IMR-90 (cell line): Measurements from ENCODE around the gene CXCL17. TPM values are rescaled to one million over a fixed set of nuclear protein-coding genes. Genes with fewer than 3 reads are reported as not detected.

ENCODE experiments used
- ATAC-seq: fragments of 200-7000 bp; cut with Tn5 transposase; 2 replicates; pipeline ENCODE4 v1.9.1; 2020; ENCODE audit warnings: low read depth, mild to moderate bottlenecking, moderate library complexity
- BruUV-seq: library from RNA; stranded (reverse); fragments of 400-500 nt; replicated peaks from 2 replicates; lab custom pipeline; 2021; lab: Mats Ljungman, UMichigan
- CTCF ChIA-PET: fragments of 300-600 bp; formaldehyde crosslinking; extraction: SDS; loops from one replicate; lab custom pipeline; 2021; ENCODE audit warnings: antibody characterized with exemption; lab: Yijun Ruan, JAX
- POLR2A ChIA-PET: fragments of 300-600 bp; sonication (Branson Sonifier 250); formaldehyde crosslinking; loops from one replicate; lab custom pipeline; 2022; ENCODE audit warnings: antibody characterized with exemption; ENCODE audit not compliant: unreplicated experiment; lab: Charles Lee
- DNase-seq: peaks from one replicate; pipeline ENCODE4 v3.0.0; 2013
- H2AFZ ChIP-seq: replicated peaks from 2 replicates; pipeline ENCODE3; 2013; ENCODE audit warnings: low read length, mild to moderate bottlenecking; ENCODE audit not compliant: poor library complexity
- H2AK5ac ChIP-seq: 2 replicates; pipeline ENCODE4 v1.6.1; 2013; ENCODE audit warnings: low read depth, low read length, inconsistent platforms
- H2AK9ac ChIP-seq: replicated peaks from 2 replicates; pipeline ENCODE3; 2013; ENCODE audit warnings: mild to moderate bottlenecking, low read depth, low read length, moderate library complexity; ENCODE audit not compliant: poor library complexity
- H2BK120ac ChIP-seq: 2 replicates; pipeline ENCODE4 v1.6.1; 2013; ENCODE audit warnings: low read depth, low read length, inconsistent platforms
- H2BK15ac ChIP-seq: 3 replicates; pipeline ENCODE4 v1.6.1; 2013; ENCODE audit warnings: low read depth, low read length, inconsistent platforms
- H2BK20ac ChIP-seq: 2 replicates; pipeline ENCODE4 v1.6.1; 2013; ENCODE audit warnings: low read depth, mild to moderate bottlenecking, inconsistent platforms, low read length, moderate library complexity
- H2BK5ac ChIP-seq: 2 replicates; pipeline ENCODE4 v1.6.1; 2013; ENCODE audit warnings: mild to moderate bottlenecking, low read depth, low read length, inconsistent platforms; ENCODE audit not compliant: poor library complexity, severe bottlenecking
- H3K14ac ChIP-seq: replicated peaks from 2 replicates; pipeline ENCODE4 v1.6.1; 2013; ENCODE audit warnings: low read depth, low read length, inconsistent platforms
- H3K18ac ChIP-seq: 2 replicates; pipeline ENCODE4 v1.6.1; 2013; ENCODE audit warnings: low read depth, low read length, control low read depth
- H3K23ac ChIP-seq: 2 replicates; pipeline ENCODE4 v1.6.1; 2013; ENCODE audit warnings: low read depth, low read length, inconsistent platforms
- H3K27ac ChIP-seq: 2 replicates; pipeline ENCODE4 v1.5.1; 2013; ENCODE audit warnings: mild to moderate bottlenecking, control low read depth, low read length; ENCODE audit not compliant: insufficient read depth
- H3K27me3 ChIP-seq: 2 replicates; pipeline ENCODE4 v1.6.1; 2013; ENCODE audit warnings: low read length; ENCODE audit not compliant: control insufficient read depth, insufficient read depth
- H3K36me3 ChIP-seq: 2 replicates; pipeline ENCODE4 v1.6.1; 2013; ENCODE audit warnings: low read length, mixed read lengths; ENCODE audit not compliant: control insufficient read depth, insufficient read depth
- H3K4ac ChIP-seq: 2 replicates; pipeline ENCODE4 v1.6.1; 2013; ENCODE audit warnings: low read depth, low read length, inconsistent platforms
- H3K4me1 ChIP-seq: 2 replicates; pipeline ENCODE4 v1.6.1; 2013; ENCODE audit warnings: low read length, mixed read lengths; ENCODE audit not compliant: control insufficient read depth, insufficient read depth
- H3K4me2 ChIP-seq: 2 replicates; pipeline ENCODE4 v1.6.1; 2013; ENCODE audit warnings: low read depth, mild to moderate bottlenecking, control low read depth, low read length, moderate library complexity
- H3K4me3 ChIP-seq: 2 replicates; pipeline ENCODE4 v1.5.1; 2013; ENCODE audit warnings: low read depth, mild to moderate bottlenecking, control low read depth, low read length, moderate library complexity; ENCODE audit not compliant: insufficient read depth
- H3K56ac ChIP-seq: 2 replicates; pipeline ENCODE4 v1.6.1; 2013; ENCODE audit warnings: low read length, inconsistent platforms; ENCODE audit not compliant: insufficient read depth; ENCODE audit errors: extremely low read depth
- H3K79me1 ChIP-seq, 2 experiments: 2 replicates each; pipeline ENCODE4 v1.6.1; 2013; ENCODE audit warnings: low read length in 2 of 2, inconsistent platforms in 1 of 2, low read depth in 1 of 2
- H3K9ac ChIP-seq: 2 replicates; pipeline ENCODE4 v1.6.1; 2013; ENCODE audit warnings: low read depth, low read length, control low read depth
- H3K9me1 ChIP-seq: 2 replicates; pipeline ENCODE4 v1.6.1; 2013; ENCODE audit warnings: low read length, inconsistent platforms; ENCODE audit not compliant: insufficient read depth
- H3K9me3 ChIP-seq: 2 replicates; pipeline ENCODE4 v1.6.1; 2013; ENCODE audit warnings: low read length; ENCODE audit not compliant: control insufficient read depth, insufficient read depth
- H4K20me1 ChIP-seq: 2 replicates; pipeline ENCODE4 v1.6.1; 2013; ENCODE audit warnings: low read length, inconsistent platforms; ENCODE audit not compliant: insufficient read depth
- H4K5ac ChIP-seq: 2 replicates; pipeline ENCODE4 v1.6.1; 2013; ENCODE audit warnings: mild to moderate bottlenecking, low read depth, low read length, control low read depth
- H4K8ac ChIP-seq, 2 experiments: 2 replicates each; pipeline ENCODE4 v1.6.1; 2013; ENCODE audit warnings: low read depth in 2 of 2, low read length in 2 of 2, control low read depth in 1 of 2, inconsistent platforms in 1 of 2
- H4K91ac ChIP-seq: 2 replicates; pipeline ENCODE4 v1.6.1; 2013; ENCODE audit warnings: low read depth, low read length, inconsistent platforms; ENCODE audit not compliant: insufficient read depth
- BHLHE40 ChIP-seq: fragments of 150-350 bp; IDR thresholded peaks from 2 replicates; pipeline ENCODE4 v1.6.1; 2016; ENCODE audit warnings: mild to moderate bottlenecking, low read depth, low read length
- CEBPB ChIP-seq: IDR thresholded peaks from 2 replicates; pipeline ENCODE4 v1.6.1; 2012; ENCODE audit warnings: low read depth, low read length, improper control_type of control experiment
- RFX5 ChIP-seq: IDR thresholded peaks from 2 replicates; pipeline ENCODE4 v1.8.0; 2012; ENCODE audit warnings: low read depth, mild to moderate bottlenecking, low read length, moderate library complexity
- WGBS, 2 experiments: methylation state at CpG; one replicate each; pipeline versions ENCODE4 v1.1.5 to v1.1.7; 2013; ENCODE audit warnings: missing lambda C conversion rate in 2 of 2; ENCODE audit not compliant: insufficient read length in 1 of 2; ENCODE audit errors: extremely low coverage in 2 of 2; 5-methylcytosine and 5-hydroxymethylcytosine counted together
- dilution Hi-C: fragments of 300-500 bp; cut with HindIII; formaldehyde crosslinking; loops from one replicate; pipeline ENCODE4 v1.14.3; 2018; ENCODE audit warnings: low sequenced_read_pairs; ENCODE audit not compliant: unreplicated experiment
- in situ Hi-C: fragments of 300-500 bp; cut with MboI; formaldehyde crosslinking; loops from 3 replicates; pipeline ENCODE4 v1.14.3; 2019; ENCODE audit warnings: low sequenced_read_pairs, inconsistent platforms, mixed read lengths
- intact Hi-C: fragments of 100-400 bp; cut with micrococcal nuclease; formaldehyde crosslinking; loops from 2 replicates; pipeline ENCODE4 v1.10.0; 2022
- polyA plus RNA-seq, 3 experiments: library from polyadenylated mRNA; depleted of rRNA; stranded (reverse); fragments of >200 nt; gene quantifications; 2 replicates each; pipeline ENCODE4 v1.2.3, GENCODE V29; 2012; ENCODE audit warnings: low replicate concordance in 1 of 3
- total RNA-seq: library from RNA; depleted of rRNA; stranded (reverse); fragments of >200 nt; gene quantifications from 2 replicates; pipeline ENCODE4 v1.2.3, GENCODE V29; 2012

CXCL17 gene
- total and polyA plus RNA-seq, 2 of the 4 experiments (the other 2 are of a cell fraction), result not detected

DNA sequence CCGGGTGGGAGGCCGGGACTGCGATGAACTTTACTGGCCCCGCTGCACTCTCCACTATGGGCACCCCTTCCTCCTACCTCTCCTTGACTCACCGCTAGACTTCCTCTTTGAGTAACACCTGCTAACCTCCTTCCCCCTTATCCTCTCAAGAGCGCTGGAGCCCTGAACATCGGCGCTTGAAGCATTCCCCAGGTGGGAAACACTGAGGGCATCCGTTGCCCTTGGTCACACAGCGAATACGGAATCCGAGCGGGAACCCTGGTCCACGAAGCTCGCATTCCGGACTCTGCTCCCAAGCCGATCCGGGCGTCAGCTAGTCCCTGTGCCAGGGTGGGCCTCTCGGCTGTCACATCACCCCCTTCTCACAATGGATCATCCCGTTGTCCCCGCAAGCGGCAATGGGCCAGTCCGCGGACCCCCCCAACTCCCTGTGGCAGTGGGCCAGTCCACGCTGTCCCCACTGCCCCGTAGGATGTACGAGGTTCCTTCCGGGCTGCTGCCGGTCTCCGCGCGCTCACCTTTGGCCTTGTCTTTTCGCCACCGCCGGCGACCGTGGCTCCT, 19.8 kb downstream of the CXCL17 start:
- TF ChIP-seq RFX5, result no peak
- no peak for TF ChIP-seq CEBPB
- TF ChIP-seq BHLHE40, result peak; percentile 81
- no peaks in the 10 kb centered on the region for H3K9me3 ChIP-seq
- peak overlapping the region; percentile 96 for H2AFZ ChIP-seq
- H3K36me3 ChIP-seq, result no peaks in the 10 kb centered on the region
- H3K4me1 ChIP-seq, result peaks cover 9% of the 10 kb centered on the region
- intact Hi-C loops (no loop called here), in situ Hi-C loops (no loop called here), dilution Hi-C loops (no loop called here)
- H2BK120ac ChIP-seq, result no peak overlapping the region
- BruUV-seq, result no TSS peak
- H3K9ac ChIP-seq, result peak overlapping the region; percentile 34
- H3K14ac ChIP-seq, result peak overlapping the region; percentile 66
- H2BK15ac ChIP-seq, result no peak overlapping the region
- peak overlapping the region; percentile 64 for H3K4me3 ChIP-seq
- no peak overlapping the region for H2BK20ac ChIP-seq
- POLR2A ChIA-PET, result no interaction called here
- ATAC-seq (peak; percentile 29), DNase-seq (no peak)
- H3K79me1 ChIP-seq, result peaks cover 4 to 19% of the 10 kb centered on the region in 2 experiments; a peak in 2 of 4 replicates
- no peak overlapping the region for H3K56ac ChIP-seq
- WGBS, 2 experiments, result 3% methylated on average over 26 of the region's 38 CpGs; no CpG with 5 or more reads in 1 of the 2 experiments
- H2AK5ac ChIP-seq, result peak overlapping the region; percentile 36
- CTCF ChIA-PET, result interaction anchor here (1.1 to 2.0 kb wide), 2 partner anchors 15 to 17 kb away, joined by 5 to 9 read pairs; no protein-coding TSS in a partner anchor
- no peak overlapping the region for H3K18ac ChIP-seq
- peak overlapping the region; percentile 55 for H2AK9ac ChIP-seq
- H4K20me1 ChIP-seq, result peaks cover 11% of the 10 kb centered on the region; the same call in 1 of the 2 replicates
- peak overlapping the region; percentile 11; the same call in 1 of the 2 replicates for H3K4ac ChIP-seq
- peak overlapping the region; percentile 57 to 84; a peak in 3 of 4 replicates for H4K8ac ChIP-seq
- H4K91ac ChIP-seq, result peak overlapping the region; percentile 36; the same call in 1 of the 2 replicates
- H3K4me2 ChIP-seq, result peak overlapping the region; percentile 84
- H4K5ac ChIP-seq, result no peak overlapping the region; the same call in 1 of the 2 replicates
- peak overlapping the region; percentile 11; the same call in 1 of the 2 replicates for H3K27ac ChIP-seq
- H3K27me3 ChIP-seq, result no peaks in the 10 kb centered on the region
- no peak overlapping the region for H2BK5ac ChIP-seq
- H3K9me1 ChIP-seq, result peaks cover 11% of the 10 kb centered on the region
- peak overlapping the region; percentile 26 for H3K23ac ChIP-seq
